ENCODE results near the gene RNF144A. TPM values are rescaled to one million over a fixed set of nuclear protein-coding genes. Genes with fewer than 3 reads are reported as not detected.

The RNF144A gene
- total RNA-seq, 1 experiment from 2014 or later = 13.6 TPM

- POLR2A ChIA-PET = no interaction called here
- Mint-ChIP-seq H3K4me3 (no peak overlapping the region), H3K36me3 (peaks cover 22% of the 10 kb centered on the region), H3K27ac (no peak overlapping the region), H3K9me3 (peaks cover 7% of the 10 kb centered on the region; the same call in 1 of the 2 replicates), H3K27me3 (ENCODE audit: low read depth) (no peaks in the 10 kb centered on the region; the same call in 1 of the 2 replicates), H3K4me1 (peaks cover 40% of the 10 kb centered on the region)
- TF ChIP-seq ZNF317 (CRISPR knock-in tag; IDR thresholded peaks at IDR 0.05; ENCODE audit: borderline replicate concordance, low read depth) (no peak), GTF2I (CRISPR knock-in tag; conservative IDR thresholded peaks at IDR 0.05) (no peak), ZNF121 (CRISPR knock-in tag; IDR thresholded peaks at IDR 0.05) (no peak), ZNF232 (CRISPR knock-in tag; IDR thresholded peaks at IDR 0.05) (no peak), JAZF1 (CRISPR knock-in tag; IDR thresholded peaks at IDR 0.05) (no peak)
- TF ChIP-seq, protein P1, sequence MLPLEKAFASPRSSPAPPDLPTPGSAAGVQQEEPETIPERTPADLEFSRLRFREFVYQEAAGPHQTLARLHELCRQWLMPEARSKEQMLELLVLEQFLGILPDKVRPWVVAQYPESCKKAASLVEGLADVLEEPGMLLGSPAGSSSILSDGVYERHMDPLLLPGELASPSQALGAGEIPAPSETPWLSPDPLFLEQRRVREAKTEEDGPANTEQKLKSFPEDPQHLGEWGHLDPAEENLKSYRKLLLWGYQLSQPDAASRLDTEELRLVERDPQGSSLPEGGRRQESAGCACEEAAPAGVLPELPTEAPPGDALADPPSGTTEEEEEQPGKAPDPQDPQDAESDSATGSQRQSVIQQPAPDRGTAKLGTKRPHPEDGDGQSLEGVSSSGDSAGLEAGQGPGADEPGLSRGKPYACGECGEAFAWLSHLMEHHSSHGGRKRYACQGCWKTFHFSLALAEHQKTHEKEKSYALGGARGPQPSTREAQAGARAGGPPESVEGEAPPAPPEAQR (CRISPR knock-in tag; IDR thresholded peaks at IDR 0.05) = no peak
- TF ChIP-seq, protein P2, sequence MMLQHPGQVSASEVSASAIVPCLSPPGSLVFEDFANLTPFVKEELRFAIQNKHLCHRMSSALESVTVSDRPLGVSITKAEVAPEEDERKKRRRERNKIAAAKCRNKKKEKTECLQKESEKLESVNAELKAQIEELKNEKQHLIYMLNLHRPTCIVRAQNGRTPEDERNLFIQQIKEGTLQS (CRISPR knock-in tag; conservative IDR thresholded peaks at IDR 0.05) = no peak
- TF ChIP-seq, protein P3, sequence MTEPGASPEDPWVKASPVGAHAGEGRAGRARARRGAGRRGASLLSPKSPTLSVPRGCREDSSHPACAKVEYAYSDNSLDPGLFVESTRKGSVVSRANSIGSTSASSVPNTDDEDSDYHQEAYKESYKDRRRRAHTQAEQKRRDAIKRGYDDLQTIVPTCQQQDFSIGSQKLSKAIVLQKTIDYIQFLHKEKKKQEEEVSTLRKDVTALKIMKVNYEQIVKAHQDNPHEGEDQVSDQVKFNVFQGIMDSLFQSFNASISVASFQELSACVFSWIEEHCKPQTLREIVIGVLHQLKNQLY (CRISPR knock-in tag; IDR thresholded peaks at IDR 0.05) = no peak
- CTCF ChIA-PET = no interaction called here
- ATAC-seq (no peak), DNase-seq (ENCODE audit: low spot score) (no peak)
These were observed 21.9 kb downstream of the RNF144A start for GRCh38 chr2:6939071-6939470.

- DNase-seq (ENCODE audit: low spot score) = no peak
- ChIA-PET CTCF (no interaction called here), POLR2A (no interaction called here)
These were observed 23.6 kb downstream of the RNF144A start for GRCh38 chr2:6940820-6941219.

DNA sequence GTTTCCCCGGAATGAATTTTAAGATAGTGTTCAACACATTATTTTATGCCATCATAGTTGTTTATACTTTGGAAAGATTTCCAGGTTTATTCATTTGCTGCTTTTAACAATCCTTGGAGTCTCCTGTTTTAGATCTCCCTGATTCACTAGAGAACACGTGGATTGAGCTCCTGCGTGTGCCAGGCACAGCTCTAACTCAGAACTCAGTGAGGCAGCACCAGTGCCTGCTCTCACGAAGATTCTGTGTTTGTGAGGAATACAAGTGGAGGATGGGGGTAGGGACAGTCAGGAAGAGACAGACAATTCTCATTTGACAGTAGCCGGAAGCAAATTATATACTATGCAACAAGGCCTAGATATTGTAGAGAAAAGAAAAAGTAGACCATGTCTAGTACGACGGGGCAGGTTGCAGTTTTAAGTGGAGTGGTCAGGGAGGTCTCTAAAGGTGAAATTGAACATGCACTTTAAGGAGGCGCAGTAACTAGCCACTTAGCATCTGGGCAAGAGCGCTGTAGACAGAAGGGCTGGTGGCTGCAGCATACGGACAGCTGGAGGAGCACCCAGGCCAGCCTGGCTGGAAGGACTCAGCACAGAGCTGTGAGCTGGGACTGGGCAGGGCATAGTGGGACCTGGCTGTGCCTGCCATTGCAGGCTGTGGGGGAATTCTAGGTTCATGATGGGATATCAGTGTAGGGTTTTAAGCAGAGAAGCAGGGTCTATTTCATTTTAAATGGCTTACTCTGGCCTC, 24.3 kb downstream of the RNF144A start:
- peaks cover 20% of the 10 kb centered on the region for H3K36me3 Mint-ChIP-seq
- H3K4me3 Mint-ChIP-seq = no peak overlapping the region
- H3K4me1 Mint-ChIP-seq = peaks cover 46% of the 10 kb centered on the region
- ChIA-PET CTCF (no interaction called here), POLR2A (no interaction called here)
- DNase-seq (ENCODE audit: low spot score) = no peak
- H3K9me3 Mint-ChIP-seq = 0 out of 2 replicates have a peak, but pooled peaks cover 3% of the 10 kb centered on the region
- 0 out of 2 replicates have a peak, but pooled peaks have one; percentile 14 for ATAC-seq
- H3K27me3 Mint-ChIP-seq (ENCODE audit: low read depth) = no peaks in the 10 kb centered on the region
- H3K27ac Mint-ChIP-seq = peak overlapping the region; percentile 53; the same call in 1 of the 2 replicates
- TF ChIP-seq ZNF512 (CRISPR knock-in tag; IDR thresholded peaks at IDR 0.05; ENCODE audit: borderline replicate concordance) = no peak
- TF ChIP-seq FOXK1 (CRISPR knock-in tag; IDR thresholded peaks at IDR 0.05) = no peak
- no peak for TF ChIP-seq TEAD4 (CRISPR knock-in tag; IDR thresholded peaks at IDR 0.05)
- TF ChIP-seq, protein P4, sequence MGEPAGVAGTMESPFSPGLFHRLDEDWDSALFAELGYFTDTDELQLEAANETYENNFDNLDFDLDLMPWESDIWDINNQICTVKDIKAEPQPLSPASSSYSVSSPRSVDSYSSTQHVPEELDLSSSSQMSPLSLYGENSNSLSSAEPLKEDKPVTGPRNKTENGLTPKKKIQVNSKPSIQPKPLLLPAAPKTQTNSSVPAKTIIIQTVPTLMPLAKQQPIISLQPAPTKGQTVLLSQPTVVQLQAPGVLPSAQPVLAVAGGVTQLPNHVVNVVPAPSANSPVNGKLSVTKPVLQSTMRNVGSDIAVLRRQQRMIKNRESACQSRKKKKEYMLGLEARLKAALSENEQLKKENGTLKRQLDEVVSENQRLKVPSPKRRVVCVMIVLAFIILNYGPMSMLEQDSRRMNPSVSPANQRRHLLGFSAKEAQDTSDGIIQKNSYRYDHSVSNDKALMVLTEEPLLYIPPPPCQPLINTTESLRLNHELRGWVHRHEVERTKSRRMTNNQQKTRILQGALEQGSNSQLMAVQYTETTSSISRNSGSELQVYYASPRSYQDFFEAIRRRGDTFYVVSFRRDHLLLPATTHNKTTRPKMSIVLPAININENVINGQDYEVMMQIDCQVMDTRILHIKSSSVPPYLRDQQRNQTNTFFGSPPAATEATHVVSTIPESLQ (CRISPR knock-in tag; IDR thresholded peaks at IDR 0.05) = no peak
- TF ChIP-seq ZNF532 (CRISPR knock-in tag; IDR thresholded peaks at IDR 0.05; ENCODE audit: borderline replicate concordance) = no peak
- no peak for TF ChIP-seq ZNF281 (CRISPR knock-in tag; IDR thresholded peaks at IDR 0.05)

More at GRCh38 chr2:6940820-6941219, 23.6 kb downstream of the RNF144A start:
- no peaks in the 10 kb centered on the region for H3K27me3 Mint-ChIP-seq (ENCODE audit: low read depth)
- peaks cover 20% of the 10 kb centered on the region for H3K36me3 Mint-ChIP-seq
- H3K4me1 Mint-ChIP-seq = peaks cover 46% of the 10 kb centered on the region
- 0 out of 2 replicates have a peak, but pooled peaks cover 3% of the 10 kb centered on the region for H3K9me3 Mint-ChIP-seq
- ATAC-seq = peak; percentile 74
- TF ChIP-seq TEAD1 (CRISPR knock-in tag; IDR thresholded peaks at IDR 0.05) (peak; percentile 45; the same call in 1 of the 2 replicates), ZNF423 (CRISPR knock-in tag; IDR thresholded peaks at IDR 0.05) (peak; percentile 98), FOXP1 (CRISPR knock-in tag; IDR thresholded peaks at IDR 0.05; ENCODE audit: borderline replicate concordance) (no peak)
- H3K27ac Mint-ChIP-seq = peak overlapping the region; percentile 49; the same call in 1 of the 2 replicates
- peak overlapping the region; percentile 27; the same call in 1 of the 2 replicates for H3K4me3 Mint-ChIP-seq
